AG04449 (cell line): ENCODE data around the gene CSRNP3.

Experiments
- CTCF ChIA-PET: fragments of 350-600 bp; formaldehyde crosslinking; extraction: SDS; loops from one replicate; lab custom pipeline; 2021; ENCODE audit warnings: antibody characterized with exemption; lab: Yijun Ruan, JAX
- POLR2A ChIA-PET: fragments of 400-600, 350-600 bp; formaldehyde crosslinking; extraction: SDS; loops from one replicate; lab custom pipeline; 2020; ENCODE audit warnings: antibody characterized with exemption, inconsistent platforms; lab: Yijun Ruan, JAX
- DNase-seq: peaks from one replicate; pipeline ENCODE4 v3.0.0-alpha.2; 2010; ENCODE audit warnings: low read depth, low spot score
- H3K4me3 ChIP-seq: 2 replicates; pipeline ENCODE4 v1.5.1; 2011; ENCODE audit warnings: low read depth, mild to moderate bottlenecking, control low read depth, low read length
- TF ChIP-seq, protein P1 (sequence below): IDR thresholded peaks from one replicate; pipeline ENCODE4 v1.5.1; 2011; ENCODE audit warnings: mild to moderate bottlenecking, moderate library complexity, low read length, control low read depth, inconsistent platforms; ENCODE audit not compliant: insufficient read depth; ENCODE audit errors: missing control alignments

CSRNP3 gene

DNA sequence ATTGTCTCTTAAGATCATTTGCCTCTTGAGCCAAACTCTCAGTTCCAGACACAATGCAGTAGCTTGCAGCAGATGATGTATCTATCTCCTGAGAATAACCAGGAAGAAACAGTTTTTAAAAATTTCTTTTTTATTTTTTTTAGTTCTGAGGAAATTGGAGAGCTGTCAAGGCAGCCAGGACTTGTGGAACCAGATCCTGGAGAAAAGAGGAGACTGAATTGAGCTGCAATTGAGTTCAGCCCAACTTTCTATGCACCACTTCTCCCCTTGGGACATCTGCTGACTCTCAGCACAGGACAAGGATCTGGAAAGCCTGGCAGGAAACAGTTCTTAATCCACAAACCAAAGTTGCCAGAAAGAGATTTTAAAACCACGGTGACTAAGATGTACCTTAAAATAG lies 13.5 kb upstream of the CSRNP3 start:
- no peak overlapping the region for H3K4me3 ChIP-seq
- TF ChIP-seq, protein P1, sequence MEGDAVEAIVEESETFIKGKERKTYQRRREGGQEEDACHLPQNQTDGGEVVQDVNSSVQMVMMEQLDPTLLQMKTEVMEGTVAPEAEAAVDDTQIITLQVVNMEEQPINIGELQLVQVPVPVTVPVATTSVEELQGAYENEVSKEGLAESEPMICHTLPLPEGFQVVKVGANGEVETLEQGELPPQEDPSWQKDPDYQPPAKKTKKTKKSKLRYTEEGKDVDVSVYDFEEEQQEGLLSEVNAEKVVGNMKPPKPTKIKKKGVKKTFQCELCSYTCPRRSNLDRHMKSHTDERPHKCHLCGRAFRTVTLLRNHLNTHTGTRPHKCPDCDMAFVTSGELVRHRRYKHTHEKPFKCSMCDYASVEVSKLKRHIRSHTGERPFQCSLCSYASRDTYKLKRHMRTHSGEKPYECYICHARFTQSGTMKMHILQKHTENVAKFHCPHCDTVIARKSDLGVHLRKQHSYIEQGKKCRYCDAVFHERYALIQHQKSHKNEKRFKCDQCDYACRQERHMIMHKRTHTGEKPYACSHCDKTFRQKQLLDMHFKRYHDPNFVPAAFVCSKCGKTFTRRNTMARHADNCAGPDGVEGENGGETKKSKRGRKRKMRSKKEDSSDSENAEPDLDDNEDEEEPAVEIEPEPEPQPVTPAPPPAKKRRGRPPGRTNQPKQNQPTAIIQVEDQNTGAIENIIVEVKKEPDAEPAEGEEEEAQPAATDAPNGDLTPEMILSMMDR, result no peak
- ChIA-PET CTCF (no interaction called here), POLR2A (no interaction called here)
- no peak for DNase-seq

GRCh38 chr2:165462443-165462842 lies 7.1 kb upstream of the CSRNP3 start:
- no peak overlapping the region for H3K4me3 ChIP-seq
- DNase-seq, result no peak
- POLR2A ChIA-PET, result no interaction called here
- CTCF ChIA-PET, result no interaction called here
- TF ChIP-seq, protein P1, result no peak

DNA sequence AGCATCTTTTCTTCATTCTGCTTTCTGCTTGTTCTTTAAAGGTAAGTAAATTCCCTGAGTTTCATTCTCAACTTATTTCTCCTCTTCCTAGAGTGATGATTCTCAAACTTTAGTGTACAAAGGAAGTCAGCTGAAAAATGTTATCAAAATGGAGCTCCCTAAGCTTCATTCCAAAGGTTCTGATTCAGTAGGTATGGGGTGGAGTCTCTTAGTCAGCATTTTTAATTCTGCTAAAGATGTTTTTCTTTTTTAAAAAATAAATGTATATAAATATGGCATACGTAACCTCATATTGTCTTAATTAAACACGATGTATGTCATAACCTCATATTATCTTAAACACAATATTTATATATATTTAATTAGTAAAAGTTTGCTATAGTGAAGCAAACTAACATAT lies 3.1 kb upstream of the CSRNP3 start:
- CTCF ChIA-PET, result no interaction called here
- H3K4me3 ChIP-seq, result no peak overlapping the region
- POLR2A ChIA-PET, result no interaction called here
- TF ChIP-seq, protein P1, result no peak
- DNase-seq, result no peak

DNA sequence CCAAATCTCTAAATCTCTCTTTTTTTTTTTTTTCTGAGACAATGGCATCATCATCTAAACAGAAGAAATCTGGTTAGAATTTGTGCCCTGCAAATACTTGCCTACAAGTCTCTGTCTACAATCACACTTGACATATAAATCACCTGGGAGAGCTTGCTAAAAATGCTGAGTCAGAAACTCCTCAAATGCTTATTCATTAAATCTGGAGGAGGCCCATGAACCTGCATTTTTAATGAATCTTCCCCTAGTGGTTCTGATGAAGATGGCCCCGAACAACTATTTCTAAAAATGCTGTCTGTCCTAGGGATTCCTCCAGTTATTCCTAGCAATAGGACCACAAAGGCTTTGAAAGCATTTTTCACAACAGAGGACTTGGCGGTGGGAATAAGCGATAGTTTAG lies 1.6 kb upstream of the CSRNP3 start:
- TF ChIP-seq, protein P1, result no peak
- no peak for DNase-seq
- CTCF ChIA-PET, result no interaction called here
- POLR2A ChIA-PET, result no interaction called here
- no peak overlapping the region for H3K4me3 ChIP-seq

DNA sequence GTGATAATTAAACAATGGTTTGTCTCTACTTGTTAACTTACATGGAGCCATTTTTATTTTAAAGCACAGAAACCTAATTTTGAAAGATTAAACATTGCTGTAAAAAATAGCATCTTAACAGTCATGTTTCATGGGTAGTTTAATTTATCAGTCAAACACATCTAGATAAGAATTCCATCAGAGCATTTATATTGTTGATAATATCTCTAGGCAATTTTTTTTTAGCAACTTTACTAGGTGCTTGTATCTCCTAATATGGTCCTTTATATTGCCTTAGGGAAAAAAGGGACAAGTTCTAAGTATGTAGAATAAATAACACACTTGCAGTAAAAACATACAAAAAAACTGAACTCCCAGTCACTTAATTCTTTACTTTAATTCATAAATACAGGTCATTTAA lies 863 bp downstream of the CSRNP3 start:
- DNase-seq, result no peak
- TF ChIP-seq, protein P1, result no peak
- POLR2A ChIA-PET, result no interaction called here
- CTCF ChIA-PET, result no interaction called here
- H3K4me3 ChIP-seq, result no peak overlapping the region

DNA sequence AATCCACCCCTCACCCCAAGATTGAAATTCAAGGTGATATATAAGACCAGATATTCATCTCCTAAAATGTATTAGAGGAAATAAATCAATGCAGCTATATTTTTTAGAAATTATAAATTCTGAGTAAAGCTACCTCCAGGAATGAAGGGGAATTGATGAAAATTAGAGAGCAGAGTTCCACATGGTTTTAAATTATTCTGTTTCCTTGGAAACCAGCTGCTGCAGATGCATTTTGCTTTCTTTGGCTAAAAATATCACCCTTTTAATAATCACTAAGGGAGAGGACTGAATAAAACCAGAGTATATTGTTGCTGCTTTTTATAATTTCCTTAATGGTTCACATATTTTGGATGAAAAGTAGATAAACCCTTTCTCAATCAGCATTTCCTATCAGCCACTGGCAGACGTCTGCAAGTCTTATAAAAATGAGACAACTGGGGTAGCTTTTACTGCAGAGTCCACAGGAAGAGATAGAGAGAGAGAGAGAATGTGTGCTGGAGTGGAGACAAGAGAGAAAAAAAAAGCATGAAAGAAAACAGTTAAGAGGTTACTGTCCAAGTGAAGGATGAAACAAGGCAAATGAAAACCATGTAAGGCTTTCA lies 2.0 kb downstream of the CSRNP3 start:
- CTCF ChIA-PET, result interaction anchor here (0.7 kb wide), 1 partner anchor 465 kb away, joined by 5 read pairs; no protein-coding TSS in a partner anchor
- no peak for DNase-seq
- H3K4me3 ChIP-seq, result no peak overlapping the region
- POLR2A ChIA-PET, result no interaction called here
- TF ChIP-seq, protein P1, result no peak
